A673 (cell line): ENCODE data around the gene CASKIN2. TPM values are rescaled to one million over a fixed set of nuclear protein-coding genes. Genes with fewer than 3 reads are reported as not detected.
"Not testable (repeated sequence)": the region's sequence is repeated elsewhere in the genome, so short reads cannot be mapped to it uniquely, and the experiment has no call there.

Experiments used
- BruUV-seq: library from RNA; stranded (reverse); fragments of 400-500 nt; replicated peaks from 2 replicates; lab custom pipeline; 2021; lab: Mats Ljungman, UMichigan
- CTCF ChIA-PET: fragments of 300-600 bp; sonication (Branson Sonifier 250); formaldehyde crosslinking; loops from one replicate; lab custom pipeline; 2022; ENCODE audit warnings: antibody characterized with exemption; lab: Charles Lee
- POLR2A ChIA-PET: fragments of 300-600 bp; sonication (Branson Sonifier 250); formaldehyde crosslinking; loops from one replicate; lab custom pipeline; 2022; ENCODE audit warnings: antibody characterized with exemption; ENCODE audit not compliant: low non-redundant PET; lab: Charles Lee
- DNase-seq: peaks from one replicate; pipeline ENCODE4 v3.0.0-alpha.2; 2015; ENCODE audit warnings: low spot score
- H3K27ac ChIP-seq: fragments of 200-600 bp; sonication (generic); 2 replicates; pipeline ENCODE4 v1.5.1; 2016; ENCODE audit warnings: mixed run types, low read depth, mild to moderate bottlenecking, mixed read lengths, antibody characterized with exemption, low read length; ENCODE audit not compliant: poor library complexity, severe bottlenecking
- H3K27me3 ChIP-seq: fragments of 200-600 bp; sonication (generic); replicated peaks from 2 replicates; pipeline ENCODE4 v1.6.1; 2017; ENCODE audit warnings: mixed run types, low read depth, mild to moderate bottlenecking, mixed read lengths, antibody characterized with exemption, low read length; ENCODE audit not compliant: insufficient read depth, poor library complexity
- H3K36me3 ChIP-seq: fragments of 200-600 bp; sonication (generic); 2 replicates; pipeline ENCODE4 v1.6.1; 2016; ENCODE audit warnings: mixed run types, mild to moderate bottlenecking, mixed read lengths, antibody characterized with exemption, low read length; ENCODE audit not compliant: insufficient read depth, poor library complexity, severe bottlenecking
- H3K4me1 ChIP-seq: fragments of 200-600 bp; sonication (generic); 2 replicates; pipeline ENCODE4 v1.6.1; 2017; ENCODE audit warnings: mixed run types, mild to moderate bottlenecking, mixed read lengths, antibody characterized with exemption, low read length; ENCODE audit not compliant: insufficient read depth, poor library complexity, severe bottlenecking
- H3K4me3 ChIP-seq: fragments of 200-600 bp; sonication (generic); 2 replicates; pipeline ENCODE4 v1.5.1; 2016; ENCODE audit warnings: low read depth, mixed run types, mild to moderate bottlenecking, mixed read lengths, low read length; ENCODE audit not compliant: poor library complexity, severe bottlenecking
- H3K9me3 ChIP-seq: fragments of 200-600 bp; sonication (generic); 2 replicates; pipeline ENCODE4 v1.6.1; 2016; ENCODE audit warnings: mixed run types, low read depth, mild to moderate bottlenecking, mixed read lengths, antibody characterized with exemption, low read length; ENCODE audit not compliant: poor library complexity, severe bottlenecking
- CTCF ChIP-seq: fragments of 300-800, 200-600 bp; sonication (generic); conservative IDR thresholded peaks from 2 replicates; pipeline ENCODE4 v1.5.1; 2017; ENCODE audit warnings: low read depth, mild to moderate bottlenecking, antibody characterized with exemption, low read length, moderate library complexity, mixed read lengths
- EZH2 ChIP-seq: fragments of 200-600 bp; sonication (generic); IDR thresholded peaks from 2 replicates; pipeline ENCODE4 v1.6.1; 2017; ENCODE audit warnings: borderline replicate concordance, low read depth, mild to moderate bottlenecking, mixed read lengths, antibody characterized with exemption, low read length; ENCODE audit not compliant: poor library complexity, severe bottlenecking
- intact Hi-C: fragments of 100-400 bp; cut with micrococcal nuclease; formaldehyde crosslinking; loops from one replicate; pipeline ENCODE4 v1.10.0; 2022; ENCODE audit not compliant: unreplicated experiment
- total RNA-seq: library from RNA; stranded (reverse); gene quantifications from 2 replicates; pipeline ENCODE4 v1.2.3, GENCODE V29; 2021

The CASKIN2 gene
- total RNA-seq, 1 experiment from 2014 or later = 32.6 TPM

- TSS peak; percentile 62 for BruUV-seq
- H3K9me3 ChIP-seq = no peaks in the 10 kb centered on the region
- peaks cover 13% of the 10 kb centered on the region for H3K4me1 ChIP-seq
- TF ChIP-seq CTCF (no peak), EZH2 (no peak)
- H3K36me3 ChIP-seq = no peaks in the 10 kb centered on the region
- DNase-seq = peak; percentile 99
- intact Hi-C loops = no loop called here
- H3K4me3 ChIP-seq = peak within 1 kb of the TSS; percentile 76
- H3K27me3 ChIP-seq = no peaks in the 10 kb centered on the region
- peak within 1 kb of the TSS; percentile 88 for H3K27ac ChIP-seq
- ChIA-PET POLR2A (interaction anchor here (0.5 to 0.7 kb wide), 4 partner anchors 68 to 584 kb away, joined by 3 to 15 read pairs (median 6); partner anchors contain the start of gene FDXR), CTCF (interaction anchor here (0.6 to 1.1 kb wide), 3 partner anchors 13 to 177 kb away, joined by 3 read pairs; partner anchors contain the start of gene GRB2)
Observed at GRCh38 chr17:75456417-75457046, 58.8 kb downstream of the CASKIN2 start, which contains the start of gene TMEM94. Gene TMEM94 (plus strand): TSS chr17:75456635. CDS start chr17:75471906, 15,271 bp downstream.

GRCh38 chr17:75456039-75456416 lies 59.3 kb downstream of the CASKIN2 start:
- peaks cover 13% of the 10 kb centered on the region for H3K4me1 ChIP-seq
- peak overlapping the region; percentile 88 for H3K27ac ChIP-seq
- ChIA-PET POLR2A (interaction anchor here (0.5 to 0.7 kb wide), 4 partner anchors 69 to 583 kb away, joined by 3 to 15 read pairs (median 6); partner anchors contain the start of gene FDXR), CTCF (interaction anchor here (0.6 to 1.1 kb wide), 3 partner anchors 12 to 178 kb away, joined by 3 read pairs; partner anchors contain the start of gene GRB2)
- BruUV-seq = no TSS peak
- H3K27me3 ChIP-seq = no peaks in the 10 kb centered on the region
- no peak for DNase-seq
- H3K36me3 ChIP-seq = no peaks in the 10 kb centered on the region
- peak overlapping the region; percentile 76 for H3K4me3 ChIP-seq
- TF ChIP-seq EZH2 (no peak), CTCF (no peak)
- intact Hi-C loops = no loop called here
- H3K9me3 ChIP-seq = no peaks in the 10 kb centered on the region

GRCh38 chr17:75454672-75455071 lies 60.7 kb downstream of the CASKIN2 start:
- BruUV-seq, H3K36me3 ChIP-seq, H3K4me3 ChIP-seq, intact Hi-C loops, CTCF ChIA-PET, H3K27me3 ChIP-seq, H3K27ac ChIP-seq, POLR2A ChIA-PET, DNase-seq, H3K9me3 ChIP-seq: not testable (repeated sequence)
- H3K4me1 ChIP-seq = peaks cover 13% of the 10 kb centered on the region
